Left renal cortex interstitium (tissue), 4 donors: Measurements from ENCODE around the gene ACTN1. TPM values are rescaled to one million over a fixed set of nuclear protein-coding genes. Genes with fewer than 3 reads are reported as not detected.
"Not testable (repeated sequence)": the region's sequence is repeated elsewhere in the genome, so short reads cannot be mapped to it uniquely, and the experiment has no call there.

Source experiments
- DNase-seq, 4 donors: peaks; one replicate each; pipeline ENCODE4 v3.0.0-alpha.2; 2013; ENCODE audit warnings: low read depth in 4 of 4, low spot score in 2 of 4, missing footprints in 1 of 4
- polyA plus RNA-seq, 4 donors: library from polyadenylated mRNA; unstranded; fragments of 120-200 nt; gene quantifications; one replicate each; pipeline ENCODE4 v1.2.1, GENCODE V29; 2013; ENCODE audit not compliant: insufficient read length in 4 of 4

ACTN1 gene
- polyA plus RNA-seq, 4 donors = 71.6 to 83.5 (median 75.3) TPM

- no peak for DNase-seq
These were observed 104.4 kb downstream of the ACTN1 start for GRCh38 chr14:68874746-68875155.

GRCh38 chr14:68873376-68873775 lies 105.7 kb downstream of the ACTN1 start:
- no peak for DNase-seq

- DNase-seq = no peak
These were observed 107.7 kb downstream of the ACTN1 start for GRCh38 chr14:68871392-68871791.

GRCh38 chr14:68866991-68867533 lies 112.0 kb downstream of the ACTN1 start:
- no peak for DNase-seq

GRCh38 chr14:68865542-68865941 lies 113.6 kb downstream of the ACTN1 start:
- DNase-seq = no peak

- no peak for DNase-seq
These were observed 114.7 kb downstream of the ACTN1 start for GRCh38 chr14:68864361-68864750.

GRCh38 chr14:68863610-68864360 lies 115.3 kb downstream of the ACTN1 start:
- no peak for DNase-seq

GRCh38 chr14:68862954-68863594 lies 116.0 kb downstream of the ACTN1 start:
- DNase-seq = peak in 3 of 4 donors; percentile 53 to 81 (median 54)

- DNase-seq = no peak
These were observed 118.3 kb downstream of the ACTN1 start for GRCh38 chr14:68860771-68861170.

GRCh38 chr14:68857516-68858070 lies 121.5 kb downstream of the ACTN1 start:
- DNase-seq = no peak

- no peak for DNase-seq
These were observed 122.5 kb downstream of the ACTN1 start for GRCh38 chr14:68856572-68856971.

- DNase-seq = no peak
These were observed 124.7 kb downstream of the ACTN1 start for GRCh38 chr14:68854421-68854820.

- DNase-seq = no peak
These were observed 125.4 kb downstream of the ACTN1 start for GRCh38 chr14:68853749-68854148.

- not testable (repeated sequence) for DNase-seq
These were observed 126.6 kb downstream of the ACTN1 start for GRCh38 chr14:68852493-68852892.

- DNase-seq = no peak
These were observed 128.0 kb downstream of the ACTN1 start for GRCh38 chr14:68851078-68851477.

GRCh38 chr14:68849416-68849815 lies 129.7 kb downstream of the ACTN1 start:
- DNase-seq = no peak

- DNase-seq = no peak
These were observed 130.8 kb downstream of the ACTN1 start for GRCh38 chr14:68848253-68848652.

GRCh38 chr14:68847640-68848039 lies 131.5 kb downstream of the ACTN1 start:
- not testable (repeated sequence) for DNase-seq

GRCh38 chr14:68846466-68846865 lies 132.6 kb downstream of the ACTN1 start:
- DNase-seq = no peak

- DNase-seq = no peak
These were observed 134.9 kb downstream of the ACTN1 start for GRCh38 chr14:68844210-68844545.

- DNase-seq = peak in 3 of 4 donors; percentile 57 to 74 (median 67)
These were observed 135.5 kb downstream of the ACTN1 start for GRCh38 chr14:68843471-68844209.
